CD4-positive, alpha-beta T cell treated with Interleukin-15 for 1 hour (primary cell): ENCODE measurements around the gene KCNB1.

Source experiments
- DNase-seq: peaks from one replicate; pipeline ENCODE4 v3.0.0-alpha.2; 2020

Gene KCNB1

DNA sequence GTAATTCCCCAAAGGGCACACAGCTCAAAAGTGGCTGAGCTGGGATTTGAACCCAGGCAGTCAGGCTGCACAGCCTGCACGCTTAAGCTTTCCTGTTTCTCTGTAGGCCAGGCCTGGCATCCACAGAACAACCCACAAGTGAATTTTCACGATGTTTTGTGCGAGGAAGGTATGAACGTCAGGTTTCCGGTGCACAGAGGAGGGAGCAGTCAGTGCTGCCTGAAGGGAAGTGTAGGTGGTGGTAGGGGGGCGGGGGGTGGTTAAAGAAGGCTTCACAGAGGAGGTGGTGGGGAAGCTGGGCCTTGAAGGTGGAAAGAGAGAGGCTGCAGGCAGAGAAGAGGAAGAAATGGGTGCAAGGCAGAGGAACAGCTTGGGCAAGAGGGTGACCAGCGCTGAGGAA, 14.1 kb downstream of the KCNB1 start:
- no peak for DNase-seq

DNA sequence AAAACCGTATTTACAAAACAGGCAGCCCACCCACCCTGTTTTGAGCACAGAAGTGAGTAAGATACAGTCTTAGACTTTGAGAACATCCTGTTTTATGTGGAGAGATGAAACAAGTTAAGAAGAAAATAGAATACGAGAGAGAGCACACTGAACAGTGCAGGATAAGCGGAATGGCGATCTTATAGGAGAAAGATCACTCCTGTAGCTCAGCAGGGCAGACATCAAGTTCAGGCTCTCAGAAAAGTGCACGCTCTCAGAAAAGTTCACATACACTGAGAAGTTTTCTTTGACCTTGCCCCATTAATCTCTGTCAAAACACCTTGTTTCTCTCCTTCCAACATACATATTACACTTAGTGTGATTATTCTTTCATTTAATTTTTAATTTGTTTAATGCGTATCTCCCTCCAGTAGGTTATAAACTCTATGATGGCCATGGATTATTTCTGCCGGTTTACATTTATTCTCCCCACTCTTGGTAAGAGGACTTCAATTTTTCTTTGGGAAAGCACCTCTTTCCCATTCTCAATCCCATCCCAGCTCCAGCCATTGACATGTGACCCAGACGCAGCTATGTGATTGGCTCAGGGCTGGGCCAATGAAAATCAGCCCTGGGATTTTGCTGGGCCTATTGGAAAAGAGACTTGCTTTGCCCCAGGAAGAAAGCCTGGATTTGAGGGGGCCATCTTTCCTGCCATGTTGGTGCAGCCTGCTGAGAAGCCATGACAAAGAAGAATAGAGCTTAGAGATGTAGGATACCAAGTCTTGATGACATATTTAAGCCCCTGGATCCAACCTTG, 16.2 kb downstream of the KCNB1 start:
- no peak for DNase-seq

DNA sequence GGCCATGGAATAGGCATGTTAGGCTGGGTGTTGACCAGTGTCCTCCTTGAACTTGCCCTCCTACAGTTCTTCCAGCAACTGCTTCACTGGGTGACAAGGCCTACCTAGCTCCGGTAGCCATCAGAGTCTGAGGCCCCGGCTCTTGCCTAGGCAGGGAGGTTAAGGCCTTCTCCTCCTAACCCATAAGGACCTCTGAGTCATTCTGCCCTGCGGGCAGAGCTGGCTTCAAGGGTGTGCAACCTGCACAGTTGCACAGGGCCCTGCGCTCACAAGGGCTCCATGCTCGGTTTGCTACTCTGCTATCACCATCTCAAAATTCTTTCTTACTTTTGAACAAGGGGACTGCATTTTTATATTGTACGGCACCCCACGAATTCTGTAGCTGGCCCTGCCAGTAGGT, 17.9 kb downstream of the KCNB1 start:
- DNase-seq: no peak

DNA sequence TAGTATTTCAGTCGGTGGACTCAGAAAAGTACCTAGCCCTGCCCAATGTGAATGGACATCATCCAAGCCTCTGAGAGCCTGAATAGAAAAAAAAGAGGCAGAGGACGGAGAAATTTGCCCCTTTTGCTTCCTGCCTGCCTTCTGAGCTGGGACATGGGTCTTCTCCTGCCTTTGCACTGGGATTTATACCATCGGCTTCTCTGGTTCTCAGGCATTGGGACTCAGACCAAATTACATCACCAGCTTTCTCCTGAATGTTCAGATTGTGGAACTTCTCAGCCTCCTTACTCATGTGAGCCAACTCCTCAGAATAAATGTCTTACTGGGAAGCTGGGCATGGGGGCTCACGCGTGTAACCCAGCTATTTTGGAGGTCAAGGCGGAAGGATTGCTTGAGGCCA, 19.8 kb downstream of the KCNB1 start:
- no peak for DNase-seq

DNA sequence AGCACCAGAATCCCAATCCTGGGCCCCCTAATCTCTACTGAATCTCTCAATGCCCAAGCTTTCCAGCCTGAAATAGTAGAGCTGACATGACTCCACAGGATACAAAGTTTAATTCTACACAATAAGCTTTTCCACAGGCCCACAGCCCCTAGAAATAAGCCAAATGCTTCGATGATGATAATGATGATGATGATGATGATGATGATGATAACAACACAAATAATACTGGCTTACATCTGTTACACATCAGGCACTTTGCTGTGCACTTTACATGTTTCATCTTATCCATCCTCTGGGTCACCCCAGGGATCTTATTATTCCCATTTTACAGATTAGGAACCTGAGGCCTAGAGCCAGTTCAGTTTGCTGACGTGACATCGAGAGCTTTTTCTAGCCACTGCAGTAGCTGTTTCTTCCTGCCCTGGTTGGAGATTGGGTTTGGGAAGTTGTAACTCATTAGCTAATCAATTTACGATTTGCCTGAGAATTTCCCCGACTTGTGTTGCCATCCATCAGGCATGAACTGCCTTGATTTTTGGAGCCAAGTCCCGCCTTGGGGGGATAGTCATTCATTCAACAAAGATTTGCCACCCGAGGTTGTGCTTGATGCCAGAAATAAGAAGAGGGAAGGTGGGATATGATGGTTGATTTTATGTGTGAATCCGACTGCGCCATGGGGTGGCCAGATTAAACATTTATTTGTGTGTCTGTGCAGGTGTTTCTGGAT, 20.4 kb downstream of the KCNB1 start:
- no peak for DNase-seq

DNA sequence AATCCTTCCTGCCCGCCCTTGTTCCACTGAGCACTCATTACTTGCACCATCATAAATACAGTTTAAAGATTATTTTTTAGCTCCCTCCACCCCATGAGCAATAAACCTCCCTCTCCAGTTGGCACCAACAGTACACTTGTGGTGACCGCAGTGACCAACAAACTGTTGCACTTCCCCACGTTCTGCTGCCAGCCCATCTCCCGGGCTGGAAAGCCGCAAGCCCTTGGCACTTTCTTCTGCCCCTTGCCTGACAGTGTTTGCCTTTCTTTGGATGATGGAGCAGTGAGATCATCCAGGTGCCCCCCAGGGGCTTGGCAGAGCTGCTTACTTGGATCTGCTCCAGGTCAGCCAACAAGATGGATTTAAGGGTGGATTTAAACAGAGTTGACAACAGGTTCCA, 21.6 kb downstream of the KCNB1 start:
- no peak for DNase-seq

DNA sequence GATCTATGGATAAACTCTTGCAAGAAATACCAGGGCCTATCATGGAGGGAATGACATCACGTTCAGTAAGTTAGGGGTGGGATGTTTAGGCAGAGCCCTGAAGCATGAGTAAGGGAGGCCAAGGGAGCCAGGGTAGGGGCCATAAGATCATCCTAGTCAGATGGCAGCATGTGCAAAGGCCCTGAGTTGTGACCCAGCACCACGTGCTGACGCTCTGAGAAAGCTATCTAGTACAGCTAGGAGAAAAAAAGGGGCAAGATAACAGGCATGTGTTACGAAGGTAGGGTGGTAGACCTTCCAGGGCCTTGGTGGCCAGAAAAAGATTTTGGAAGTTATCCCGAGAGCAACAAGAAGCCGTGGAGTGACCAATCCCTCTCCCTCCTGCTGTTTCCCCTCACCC, 22.3 kb downstream of the KCNB1 start:
- DNase-seq: no peak

DNA sequence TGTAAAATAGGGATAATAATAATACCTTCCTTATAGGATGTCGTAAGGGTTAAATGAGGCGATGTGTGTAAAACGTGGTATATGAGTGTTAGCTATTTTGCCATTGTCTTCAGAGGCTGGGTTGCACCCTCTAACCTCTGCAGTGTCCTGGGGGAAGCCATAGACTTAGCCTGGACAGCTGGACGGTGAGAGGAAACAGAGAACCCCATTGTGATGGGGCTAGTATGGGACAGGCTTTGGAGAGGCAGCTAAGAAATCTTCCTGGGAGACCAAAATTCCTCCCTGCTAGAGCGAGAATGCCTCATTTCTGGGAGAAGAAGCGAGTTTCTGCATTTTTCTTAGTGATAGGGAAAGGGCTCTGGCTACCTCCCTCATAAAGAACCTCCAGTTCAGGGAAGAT, 22.8 kb downstream of the KCNB1 start:
- DNase-seq: no peak

DNA sequence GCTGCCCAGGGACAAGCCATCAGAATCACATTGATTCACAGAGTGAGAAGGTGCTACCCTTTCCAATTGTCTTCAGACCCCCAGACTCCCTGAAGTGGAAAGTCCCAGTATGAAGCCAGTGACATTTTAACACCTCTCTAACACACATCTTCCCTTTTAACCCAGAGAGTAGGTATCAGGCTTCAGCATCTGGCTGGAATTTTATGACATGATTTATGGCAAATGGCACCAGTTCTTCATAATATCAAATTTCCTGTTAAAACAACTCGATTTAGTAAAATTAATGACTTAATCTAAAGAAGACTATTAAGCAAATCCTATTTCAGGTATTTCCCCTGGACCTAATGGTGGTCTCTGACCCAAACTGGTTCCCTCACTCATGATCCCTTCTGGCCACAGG, 25.0 kb downstream of the KCNB1 start:
- no peak for DNase-seq

DNA sequence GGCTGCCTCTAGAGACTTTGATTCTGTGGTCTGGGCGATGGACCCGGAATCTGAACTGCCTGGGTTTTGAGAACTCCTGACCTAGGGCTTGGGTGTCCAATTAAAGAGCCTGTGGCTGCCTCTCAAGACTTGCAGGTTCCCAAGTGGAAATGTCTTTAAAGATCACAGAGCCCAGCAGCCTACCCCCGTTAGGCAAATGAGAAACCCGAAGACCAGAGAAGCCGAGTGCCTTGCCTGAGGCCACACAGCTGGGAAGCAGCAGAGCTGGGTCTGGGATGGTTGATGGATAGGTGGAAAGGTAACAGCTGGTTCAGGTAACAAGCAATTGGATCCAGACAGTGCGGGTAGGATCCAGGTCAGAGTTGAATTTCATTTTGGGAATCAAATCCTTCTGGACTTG, 25.8 kb downstream of the KCNB1 start:
- no peak for DNase-seq

DNA sequence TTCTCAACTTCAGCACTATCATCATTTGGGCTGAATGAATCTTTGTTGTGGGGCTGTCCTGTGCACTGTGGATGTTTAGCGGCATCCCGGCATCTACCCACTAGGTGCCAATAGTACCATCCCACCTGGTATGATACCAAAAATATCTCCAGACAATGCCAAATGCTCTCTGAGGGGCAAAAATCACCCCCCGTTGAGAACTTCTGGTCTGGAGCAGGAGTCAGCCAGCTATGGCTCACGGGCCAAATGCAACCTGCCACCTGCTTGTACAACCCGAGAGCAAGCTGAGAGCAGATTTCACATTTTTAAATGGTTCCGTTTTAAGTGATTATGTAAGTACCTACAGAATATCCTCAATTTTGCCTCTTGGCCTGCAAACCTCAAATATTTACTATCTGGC, 26.8 kb downstream of the KCNB1 start:
- no peak for DNase-seq

DNA sequence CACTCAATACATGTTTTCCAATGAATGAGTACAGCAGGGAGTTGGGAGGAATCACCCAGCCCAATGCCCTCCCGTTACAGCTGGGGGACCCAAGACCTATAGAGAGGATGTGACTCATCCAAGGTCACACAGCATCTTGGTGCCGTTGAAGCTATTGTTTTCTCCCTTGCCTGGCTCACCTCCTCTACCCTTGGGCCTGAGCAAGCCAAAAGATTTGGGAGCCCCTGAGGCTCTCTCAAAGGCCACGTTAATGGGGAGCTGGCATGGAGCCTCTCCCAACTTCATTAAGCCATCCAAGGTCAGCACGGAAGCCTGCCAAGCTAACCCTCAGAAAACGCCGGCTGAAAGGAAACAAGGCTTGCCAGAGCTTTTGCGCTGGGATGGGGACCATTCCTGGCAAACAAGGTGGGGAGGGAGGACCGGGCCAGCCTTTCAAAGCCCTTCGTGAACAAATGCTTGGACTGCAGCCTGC, 30.4 kb downstream of the KCNB1 start:
- no peak for DNase-seq

DNA sequence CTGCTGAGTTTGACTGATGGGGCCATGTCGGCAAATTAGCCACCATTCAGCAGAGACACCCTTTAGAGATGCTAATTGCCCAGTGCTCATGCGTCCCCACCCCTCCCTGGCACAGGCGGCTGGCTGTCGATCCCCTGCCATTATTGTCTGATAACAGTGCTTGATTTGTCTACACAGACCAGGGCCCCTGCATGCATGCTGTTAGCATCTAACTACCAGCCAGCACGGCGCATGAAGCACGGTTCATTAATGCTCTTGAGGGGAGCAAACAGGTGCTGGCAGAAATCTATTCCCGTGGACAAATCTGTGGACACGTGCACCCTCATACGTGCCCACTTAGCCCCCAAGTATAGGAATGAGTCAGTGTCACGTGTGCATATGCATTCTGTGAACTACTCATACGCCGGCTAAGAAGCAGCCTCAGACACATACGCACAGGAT, 32.2 kb downstream of the KCNB1 start:
- DNase-seq: no peak

DNA sequence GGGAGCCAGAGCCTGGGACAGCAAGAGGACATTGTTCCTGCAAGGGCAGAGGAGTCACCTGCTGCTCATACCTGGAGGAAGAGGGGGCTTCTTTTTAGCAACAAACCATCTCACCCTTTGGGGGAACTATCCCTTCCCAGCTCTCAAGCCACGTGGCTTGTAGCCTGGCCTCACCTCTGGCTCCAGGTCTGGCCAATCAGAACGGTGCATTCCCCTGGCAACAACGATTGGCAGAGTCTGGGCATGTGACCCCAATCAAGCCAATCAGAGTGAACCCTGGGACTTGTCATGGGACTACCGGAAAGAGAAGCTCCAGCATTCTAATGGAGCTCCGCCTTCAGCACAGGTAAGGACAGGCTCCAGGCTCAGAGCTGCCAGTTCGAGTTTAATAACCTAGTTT, 33.6 kb downstream of the KCNB1 start:
- no peak for DNase-seq

DNA sequence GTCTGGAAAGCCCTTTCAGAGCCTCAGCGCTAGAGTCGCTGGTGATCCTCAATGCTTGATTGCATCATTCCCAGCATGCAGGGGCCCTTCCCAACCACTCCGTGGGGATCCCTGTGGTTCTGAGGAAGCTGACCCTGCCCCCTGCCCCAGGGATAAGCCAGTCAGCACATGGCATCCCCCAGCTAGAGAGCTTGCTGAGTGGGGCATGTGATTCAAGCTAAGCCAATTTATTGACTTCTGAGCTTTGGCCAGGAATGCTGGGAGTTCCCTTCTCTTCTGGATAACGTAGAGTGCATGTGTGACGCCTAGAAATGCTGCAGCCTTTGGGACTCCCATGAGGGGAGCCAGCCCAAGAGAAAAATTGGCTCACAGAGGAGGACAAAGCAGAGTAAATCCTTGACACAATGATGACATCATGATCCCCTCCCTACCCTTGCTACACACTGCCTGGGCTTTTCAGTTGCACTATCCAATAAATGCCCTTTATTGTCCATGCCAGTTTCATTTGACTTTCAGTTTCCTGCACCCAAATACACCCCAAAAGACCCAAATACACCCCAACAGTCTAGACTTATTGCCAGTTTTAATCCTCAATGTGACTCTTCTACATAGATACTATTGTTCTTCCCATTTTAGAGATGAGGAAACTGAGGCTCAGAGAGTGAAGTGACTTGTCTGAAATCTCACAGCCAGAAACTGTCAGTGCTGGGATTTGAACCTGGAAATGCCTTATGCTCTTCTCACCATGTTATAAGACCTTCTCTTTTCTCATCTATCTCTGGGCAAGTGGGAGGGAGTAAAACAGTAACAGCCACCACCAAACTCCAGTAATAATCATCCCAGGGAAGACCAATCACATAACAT, 34.3 kb downstream of the KCNB1 start:
- no peak for DNase-seq

DNA sequence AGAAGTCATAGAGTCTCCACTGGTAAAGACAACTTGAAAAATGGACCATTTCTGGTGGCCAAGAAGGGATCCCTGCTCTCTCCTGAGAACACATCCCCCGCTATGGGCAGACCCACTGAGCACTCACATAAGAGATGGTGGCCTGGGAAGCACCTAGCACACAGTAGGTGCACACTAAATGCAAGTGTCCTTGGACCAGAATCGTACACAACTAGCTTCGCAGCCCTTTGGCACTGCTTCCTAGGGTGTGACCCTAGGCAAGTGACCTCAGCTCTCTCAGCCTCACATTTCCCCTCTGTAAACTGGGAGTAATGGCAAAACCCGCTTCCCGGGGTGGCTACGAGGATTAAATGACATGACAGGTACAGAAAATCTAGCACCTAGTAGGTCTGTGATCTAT, 35.1 kb downstream of the KCNB1 start:
- no peak for DNase-seq

DNA sequence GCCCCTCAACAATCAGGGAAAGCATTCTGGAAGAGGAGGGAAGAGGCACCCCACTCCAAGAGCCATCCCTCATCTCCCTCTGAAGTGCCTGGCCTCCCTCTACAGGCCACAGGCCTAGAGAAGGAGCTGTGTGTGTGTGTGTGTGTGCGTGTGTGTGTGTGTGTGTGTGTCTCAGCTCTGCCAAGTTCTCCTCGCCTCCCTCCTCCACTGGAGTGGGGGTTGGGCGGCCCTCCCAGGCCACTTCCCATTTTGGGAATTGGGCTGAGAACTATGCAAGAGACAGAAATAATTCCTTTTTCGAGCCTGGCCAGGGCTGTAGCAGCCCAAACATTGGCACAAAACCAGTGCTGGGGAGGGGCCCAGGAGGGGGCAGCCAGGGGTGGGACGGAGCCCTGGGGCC, 35.7 kb downstream of the KCNB1 start:
- no peak for DNase-seq

DNA sequence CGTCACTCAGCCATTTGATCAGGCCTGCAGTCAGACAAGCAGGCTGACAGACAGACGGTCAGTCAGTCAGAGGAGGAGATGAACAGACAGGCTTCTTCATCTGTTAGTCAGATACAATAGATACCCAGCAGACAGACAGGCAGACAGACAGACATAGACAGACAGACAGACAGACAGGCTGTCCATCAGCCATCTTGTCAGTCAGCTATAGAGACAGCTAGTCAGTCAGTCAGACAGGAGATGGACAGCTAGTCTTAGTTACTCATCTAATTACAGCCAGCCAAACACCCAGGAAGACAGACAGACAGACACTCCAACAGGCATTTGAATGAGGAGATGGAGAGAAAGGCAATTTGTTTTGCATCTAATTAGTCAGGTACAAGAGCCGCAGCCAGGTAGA, 36.4 kb downstream of the KCNB1 start:
- DNase-seq: no peak

DNA sequence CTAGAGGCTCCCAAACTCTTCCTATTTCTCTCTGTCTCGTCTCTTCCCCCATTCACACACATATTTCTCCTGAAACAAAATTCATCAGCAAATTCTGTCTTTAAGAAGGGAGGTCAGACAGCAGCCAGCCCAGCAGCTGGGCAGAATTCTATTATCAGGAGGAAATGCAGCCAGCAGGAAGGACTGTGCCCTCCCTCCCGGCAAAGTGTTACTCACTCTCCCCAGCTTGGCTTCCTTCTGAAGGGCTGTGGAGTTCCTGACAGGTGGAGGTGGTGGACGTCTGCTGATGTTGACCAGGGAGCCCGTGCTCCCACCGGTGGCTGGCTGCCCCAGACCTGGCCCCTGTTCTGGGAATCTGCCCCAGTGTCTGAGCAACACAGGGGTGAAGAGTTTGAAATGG, 37.3 kb downstream of the KCNB1 start:
- no peak for DNase-seq

DNA sequence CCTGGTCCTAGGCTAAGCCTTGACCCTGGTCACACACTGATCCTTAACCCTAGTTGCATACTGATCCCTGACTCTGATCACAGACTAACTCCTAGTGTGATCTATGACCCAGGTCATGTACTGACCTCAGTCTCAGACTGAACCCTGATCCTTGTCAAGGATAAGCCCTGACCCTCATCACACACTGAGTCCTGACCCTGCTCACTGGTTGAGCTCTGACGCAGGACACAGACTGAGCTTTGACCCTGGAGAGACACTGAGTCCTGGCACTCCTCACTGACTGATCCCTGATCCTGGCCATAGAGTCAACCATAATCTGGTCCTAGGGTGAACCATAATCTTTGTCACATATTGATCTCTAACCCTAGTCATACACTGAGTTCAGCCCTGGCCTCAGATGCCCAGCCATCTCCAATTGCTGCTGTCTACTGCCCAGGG, 37.9 kb downstream of the KCNB1 start:
- DNase-seq: no peak

DNA sequence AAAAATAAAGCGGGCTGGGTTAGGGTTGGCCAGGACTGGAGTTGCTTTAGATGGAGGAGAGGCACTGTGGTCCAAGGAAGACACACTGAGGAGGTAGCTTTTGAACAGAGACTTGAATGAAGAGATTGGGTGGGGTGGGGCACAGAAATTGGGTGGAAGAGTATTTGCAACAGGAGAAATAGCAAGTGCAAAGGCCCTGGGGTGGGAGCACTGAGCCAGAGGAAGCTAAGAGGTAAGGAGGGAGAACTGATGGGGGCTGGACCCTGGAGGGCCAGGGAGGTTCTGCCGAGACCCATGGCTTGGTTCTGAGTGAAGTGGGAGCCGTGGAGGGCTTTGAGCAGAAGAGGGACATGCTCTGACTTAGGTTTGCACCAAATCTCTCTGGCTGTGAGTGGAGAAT, 45.4 kb downstream of the KCNB1 start:
- no peak for DNase-seq

DNA sequence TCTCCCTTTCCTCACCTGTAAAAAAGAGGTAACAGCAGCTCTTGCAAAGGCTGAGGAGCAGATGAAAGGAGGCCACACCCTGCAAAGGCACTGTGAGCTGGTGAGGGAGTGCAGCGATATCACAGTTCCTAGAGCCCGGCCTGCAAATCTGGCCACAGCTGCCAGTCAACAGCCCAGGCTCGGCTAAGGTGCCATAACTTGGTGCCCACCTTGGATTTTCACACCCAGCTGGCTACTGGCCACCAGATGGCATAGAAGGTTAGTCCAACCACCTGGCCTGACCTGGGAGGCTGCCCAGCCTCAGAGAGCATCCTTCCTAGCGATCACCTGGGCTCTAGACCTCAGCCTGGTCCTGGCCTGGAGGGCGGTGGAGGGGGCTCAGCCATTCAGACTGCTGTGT, 46.8 kb downstream of the KCNB1 start:
- DNase-seq: no peak

DNA sequence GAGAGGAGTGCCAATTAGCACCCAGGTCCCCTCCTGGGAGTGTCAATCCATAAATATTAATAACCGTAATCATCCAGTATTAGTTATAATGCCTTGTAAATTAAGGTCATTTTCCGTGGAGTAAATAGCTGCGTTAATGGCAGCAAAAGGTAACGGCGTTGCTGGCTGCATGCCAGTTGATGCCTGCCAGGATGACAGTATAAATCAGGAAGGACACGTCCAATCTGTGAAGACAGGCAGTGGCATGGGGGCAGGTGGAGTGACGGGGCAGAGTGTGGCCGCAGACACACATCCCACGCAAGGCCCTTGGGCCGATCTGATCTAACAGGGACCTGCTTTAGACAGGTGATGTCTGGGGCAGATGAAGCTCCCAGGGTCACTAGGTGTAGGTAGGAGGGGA, 49.1 kb downstream of the KCNB1 start:
- DNase-seq: no peak

DNA sequence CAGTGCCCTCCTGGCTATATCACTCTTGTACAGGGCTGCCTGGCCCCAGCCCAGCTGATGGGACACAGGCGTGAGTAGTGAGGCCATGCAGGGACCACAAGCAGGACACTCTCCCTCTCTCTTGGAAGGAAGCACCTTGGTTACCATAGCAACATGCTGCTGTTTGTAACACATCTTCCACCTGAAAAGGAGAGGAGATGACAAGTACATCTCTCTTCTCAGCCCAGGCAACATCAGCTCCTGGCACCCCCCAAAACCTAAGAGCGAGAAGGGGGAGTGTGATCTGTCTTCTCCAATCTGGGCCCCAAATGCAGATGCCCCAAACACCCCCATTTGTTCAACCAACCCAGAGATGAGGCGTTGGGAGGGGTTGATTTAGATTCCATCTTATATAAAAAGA, 49.9 kb downstream of the KCNB1 start:
- DNase-seq: no peak
